GM21381 (cell line): ENCODE data around the gene SPRYD4.

Experiments used
- ATAC-seq: cut with Tn5 transposase; IDR thresholded peaks from one replicate; pipeline ENCODE4 v1.9.1; 2021; ENCODE audit warnings: mild to moderate bottlenecking, moderate library complexity; ENCODE audit not compliant: unreplicated experiment

Gene SPRYD4

GRCh38 chr12:56520048-56520447 lies 51.7 kb downstream of the SPRYD4 start:
- no peak for ATAC-seq

GRCh38 chr12:56520506-56520905 lies 52.1 kb downstream of the SPRYD4 start:
- ATAC-seq, result no peak

GRCh38 chr12:56521209-56521589 lies 52.8 kb downstream of the SPRYD4 start:
- ATAC-seq, result no peak

- ATAC-seq, result no peak
These were observed 53.4 kb downstream of the SPRYD4 start, which contains the start of gene RBMS2 for GRCh38 chr12:56521590-56522371. Gene RBMS2, plus strand, starts transcription at chr12:56521820. Its CDS starts 204 bp downstream, at chr12:56522024.

GRCh38 chr12:56522411-56523193 lies 54.2 kb downstream of the SPRYD4 start:
- no peak for ATAC-seq

GRCh38 chr12:56528846-56529245 lies 60.5 kb downstream of the SPRYD4 start:
- ATAC-seq, result no peak
